HFFc6 (cell line): ENCODE results near the gene LRIG1. TPM values are rescaled to one million over a fixed set of nuclear protein-coding genes. Genes with fewer than 3 reads are reported as not detected.

Source experiments
- DNase-seq: peaks from one replicate; pipeline ENCODE4 v3.0.0-alpha.2; 2018
- H3K27ac Mint-ChIP-seq: 2 replicates; pipeline ENCODE4 v1.8.0; 2020; ENCODE audit warnings: mild to moderate bottlenecking, mixed read lengths
- H3K27me3 Mint-ChIP-seq: 2 replicates; pipeline ENCODE4 v1.8.0; 2021; ENCODE audit warnings: mild to moderate bottlenecking, moderate library complexity, mixed read lengths; ENCODE audit not compliant: insufficient read depth
- H3K36me3 Mint-ChIP-seq: 2 replicates; pipeline ENCODE4 v1.8.0; 2021; ENCODE audit warnings: low read depth, mixed read lengths
- H3K4me1 Mint-ChIP-seq: 2 replicates; pipeline ENCODE4 v1.8.0; 2020; ENCODE audit warnings: low read depth, mixed read lengths
- H3K4me3 Mint-ChIP-seq: 2 replicates; pipeline ENCODE4 v1.8.0; 2020; ENCODE audit warnings: mild to moderate bottlenecking, moderate library complexity, mixed read lengths
- H3K9me3 Mint-ChIP-seq: 2 replicates; pipeline ENCODE4 v1.8.0; 2020; ENCODE audit warnings: mild to moderate bottlenecking, mixed read lengths
- CTCF ChIP-seq: fragments of 200-600 bp; sonication (generic); IDR thresholded peaks from 2 replicates; pipeline ENCODE4 v1.5.0; 2021; ENCODE audit warnings: antibody characterized with exemption, mild to moderate bottlenecking
- total RNA-seq, 6 experiments: library from RNA; stranded (reverse); fragmentation: NEBNext Ultra II Directional; extraction: Animal tissue kit (Norgen Biotek cat#: 25700); gene quantifications; 2 replicates in 1 of 6; 3 replicates in 5 of 6; pipeline ENCODE4 v1.2.3, GENCODE V29; 2021

Gene LRIG1
- total RNA-seq, 6 experiments from 2014 or later = 1.7 to 2.7 (median 2.2) TPM

DNA sequence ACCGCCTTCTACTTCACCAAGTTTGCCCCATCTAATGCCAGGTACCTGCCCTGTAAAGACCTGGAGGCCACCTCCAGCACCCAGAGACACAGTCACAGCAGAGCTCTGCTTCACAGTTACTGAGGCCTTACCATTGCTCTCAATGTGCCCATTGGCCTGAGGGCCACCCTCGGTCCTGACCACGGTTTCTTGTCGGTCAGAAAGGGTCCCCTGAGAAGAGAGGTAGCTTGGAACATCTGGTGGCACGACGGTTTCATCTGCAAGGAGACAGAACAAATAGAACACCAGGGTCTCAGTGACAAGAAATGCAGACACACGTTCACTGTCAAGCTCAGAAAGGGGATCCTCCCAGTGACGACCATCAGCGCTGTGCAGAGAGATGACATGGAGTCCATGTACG is 118.7 kb downstream of the LRIG1 start:
- TF ChIP-seq CTCF = no peak
- Mint-ChIP-seq H3K4me3 (no peak overlapping the region), H3K27me3 (peaks cover 3% of the 10 kb centered on the region), H3K4me1 (peaks cover under 1% of the 10 kb centered on the region), H3K27ac (no peak overlapping the region), H3K36me3 (peaks cover 53% of the 10 kb centered on the region), H3K9me3 (no peaks in the 10 kb centered on the region; the same call in 1 of the 2 replicates)
- DNase-seq = no peak

GRCh38 chr3:66381626-66382025 is 119.2 kb downstream of the LRIG1 start:
- no peak for DNase-seq
- Mint-ChIP-seq H3K27me3 (peaks cover 3% of the 10 kb centered on the region), H3K4me3 (no peak overlapping the region), H3K36me3 (peaks cover 51% of the 10 kb centered on the region), H3K9me3 (no peaks in the 10 kb centered on the region; the same call in 1 of the 2 replicates), H3K27ac (no peak overlapping the region), H3K4me1 (peaks cover 6% of the 10 kb centered on the region)
- TF ChIP-seq CTCF = no peak

- H3K27me3 Mint-ChIP-seq = peaks cover 3% of the 10 kb centered on the region
- H3K4me1 Mint-ChIP-seq = peaks cover 13% of the 10 kb centered on the region
- no peaks in the 10 kb centered on the region; the same call in 1 of the 2 replicates for H3K9me3 Mint-ChIP-seq
- no peak for DNase-seq
- H3K27ac Mint-ChIP-seq = no peak overlapping the region
- H3K36me3 Mint-ChIP-seq = peaks cover 41% of the 10 kb centered on the region
- H3K4me3 Mint-ChIP-seq = no peak overlapping the region
- no peak for TF ChIP-seq CTCF
Measured at GRCh38 chr3:66380200-66380932, 120.5 kb downstream of the LRIG1 start.

DNA sequence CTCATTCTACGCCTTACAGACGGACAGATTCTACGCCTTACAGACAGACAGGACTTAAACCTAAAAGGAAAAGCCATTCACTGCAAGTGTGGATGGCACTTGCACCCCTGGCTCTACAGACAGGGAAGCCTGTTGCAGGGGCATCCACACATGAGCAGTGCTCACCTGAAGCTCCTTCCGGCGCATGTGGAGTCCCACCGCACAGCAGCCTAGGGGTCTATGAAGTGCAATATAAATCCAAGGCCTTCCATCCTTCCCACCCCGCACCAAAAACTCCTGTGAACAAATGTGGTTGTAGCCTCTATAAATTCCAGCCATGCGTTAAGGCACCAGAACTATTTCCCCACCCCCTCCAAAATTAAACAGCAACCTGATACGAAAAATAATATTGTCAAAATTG is 121.3 kb downstream of the LRIG1 start:
- H3K36me3 Mint-ChIP-seq = peaks cover 36% of the 10 kb centered on the region
- peaks cover 13% of the 10 kb centered on the region for H3K4me1 Mint-ChIP-seq
- no peaks in the 10 kb centered on the region; the same call in 1 of the 2 replicates for H3K9me3 Mint-ChIP-seq
- no peak for TF ChIP-seq CTCF
- no peak for DNase-seq
- no peak overlapping the region for H3K4me3 Mint-ChIP-seq
- no peak overlapping the region for H3K27ac Mint-ChIP-seq
- peaks cover 3% of the 10 kb centered on the region; the same call in 1 of the 2 replicates for H3K27me3 Mint-ChIP-seq

- peak; percentile 79 for TF ChIP-seq CTCF
- Mint-ChIP-seq H3K4me1 (peaks cover 13% of the 10 kb centered on the region), H3K4me3 (no peak overlapping the region), H3K27me3 (no peaks in the 10 kb centered on the region; the same call in 1 of the 2 replicates), H3K9me3 (no peaks in the 10 kb centered on the region), H3K36me3 (peaks cover 23% of the 10 kb centered on the region), H3K27ac (no peak overlapping the region)
- no peak for DNase-seq
Measured at GRCh38 chr3:66378256-66378655, 122.6 kb downstream of the LRIG1 start.
